HepG2 (cell line): ENCODE data around the gene SP5. TPM values are rescaled to one million over a fixed set of nuclear protein-coding genes. Genes with fewer than 3 reads are reported as not detected.

ENCODE experiments used
- ATAC-seq: fragments of 200-7000 bp; cut with Tn5 transposase; 3 replicates; pipeline ENCODE4 v1.9.1; 2020; ENCODE audit warnings: mild to moderate bottlenecking, moderate library complexity
- BruUV-seq: library from RNA; stranded (reverse); fragments of 400-500 nt; replicated peaks from 2 replicates; lab custom pipeline; 2021; lab: Mats Ljungman, UMichigan
- CTCF ChIA-PET: fragments of 300-600 bp; formaldehyde crosslinking; extraction: SDS; loops from one replicate; lab custom pipeline; 2021; ENCODE audit warnings: low total read pairs, inconsistent platforms, low intra/inter-chr PET ratio; lab: Yijun Ruan, JAX
- POLR2A ChIA-PET: fragments of 350-600 bp; sonication (Branson Sonifier 250); formaldehyde crosslinking; loops from one replicate; lab custom pipeline; 2020; ENCODE audit warnings: antibody characterized with exemption, inconsistent platforms; lab: Yijun Ruan, JAX
- DNase-seq: peaks from one replicate; pipeline ENCODE4 v3.0.0-alpha.2; 2015; ENCODE audit warnings: low spot score
- FAIRE-seq: peaks from 3 replicates; lab custom pipeline; 2011; peaks lifted over from hg19 to GRCh38; lab: Jason Lieb, UNC
- H2AFZ ChIP-seq: one replicate; pipeline ENCODE4 v1.6.1; 2011; ENCODE audit warnings: low read length, inconsistent platforms
- H3K27ac ChIP-seq: fragments of 300-600 bp; 3 replicates; pipeline ENCODE4 v1.8.0; 2011; ENCODE audit warnings: mixed run types, mild to moderate bottlenecking, mixed read lengths, low read length, inconsistent platforms; ENCODE audit not compliant: insufficient read depth; ENCODE audit errors: extremely low read length
- H3K27me3 ChIP-seq, 2 experiments: fragments of 200-600 bp in 1 of 2; 2 replicates in 1 of 2; 3 replicates in 1 of 2; pipeline versions ENCODE4 v1.6.0 to v1.8.0; 2011; ENCODE audit warnings: low read length in 2 of 2, mild to moderate bottlenecking in 2 of 2, moderate library complexity in 2 of 2, inconsistent platforms in 1 of 2; ENCODE audit not compliant: insufficient read depth in 2 of 2, control insufficient read depth in 1 of 2
- H3K36me3 ChIP-seq, 2 experiments: fragments of 200-600 bp in 1 of 2; replicated peaks in 1 of 2; 2 replicates in 1 of 2; 3 replicates in 1 of 2; pipeline versions ENCODE4 v1.5.1 to v1.8.0; 2011; ENCODE audit warnings: low read length in 2 of 2, inconsistent platforms in 1 of 2; ENCODE audit not compliant: insufficient read depth in 2 of 2, control insufficient read depth in 1 of 2
- H3K4me1 ChIP-seq: 2 replicates; pipeline ENCODE4 v1.5.1; 2012; ENCODE audit warnings: low read length, inconsistent platforms; ENCODE audit not compliant: insufficient read depth
- H3K4me2 ChIP-seq: 2 replicates; pipeline ENCODE4 v1.6.0; 2011; ENCODE audit warnings: low read depth, low read length, inconsistent platforms
- H3K4me3 ChIP-seq, 3 experiments: fragments of 200-600 bp in 1 of 3; sonication (generic), shearing (Covaris generic) in 1 of 3; replicated peaks in 1 of 3; 2 replicates each; pipeline ENCODE4 v1.5.1; 2011 to 2016; ENCODE audit warnings: low read length in 3 of 3, inconsistent platforms in 2 of 3, low read depth in 2 of 3, mild to moderate bottlenecking in 2 of 3, control low read depth in 1 of 3, mixed read lengths in 1 of 3; ENCODE audit not compliant: insufficient read depth in 1 of 3
- H3K79me2 ChIP-seq: one replicate; pipeline ENCODE4 v1.6.1; 2011; ENCODE audit warnings: low read length, inconsistent platforms; ENCODE audit not compliant: insufficient read depth
- H3K9ac ChIP-seq: 2 replicates; pipeline ENCODE4 v1.6.0; 2011; ENCODE audit warnings: mild to moderate bottlenecking, low read depth, low read length, inconsistent platforms; ENCODE audit not compliant: insufficient read depth
- H3K9me3 ChIP-seq: 2 replicates; pipeline ENCODE4 v1.5.1; 2012; ENCODE audit warnings: mild to moderate bottlenecking, low read length
- H4K20me1 ChIP-seq: 2 replicates; pipeline ENCODE4 v1.6.0; 2011; ENCODE audit warnings: inconsistent platforms, mild to moderate bottlenecking, low read length, moderate library complexity; ENCODE audit not compliant: insufficient read depth
- CTCF ChIP-seq: sonication (generic); formaldehyde crosslinking; IDR thresholded peaks from 2 replicates; pipeline ENCODE4 v1.5.0; 2020; ENCODE audit warnings: mild to moderate bottlenecking, missing genetic modification reagents, moderate library complexity
- E2F5 ChIP-seq: sonication (generic); formaldehyde crosslinking; conservative IDR thresholded peaks from 2 replicates; pipeline ENCODE4 v1.4.0; 2020; ENCODE audit warnings: missing genetic modification reagents
- ELF3 ChIP-seq: IDR thresholded peaks from 2 replicates; pipeline ENCODE4 v1.6.1; 2016; ENCODE audit warnings: missing genetic modification reagents, missing compliant biosample characterization
- FOSL2 ChIP-seq: sonication (generic); formaldehyde crosslinking; IDR thresholded peaks from 2 replicates; pipeline ENCODE4 v1.4.0; 2020; ENCODE audit warnings: missing genetic modification reagents
- FOXA3 ChIP-seq: IDR thresholded peaks from 2 replicates; pipeline ENCODE4 v1.6.1; 2016; ENCODE audit warnings: missing genetic modification reagents, missing compliant biosample characterization
- GPN1 ChIP-seq: sonication (generic); formaldehyde crosslinking; IDR thresholded peaks from 2 replicates; pipeline ENCODE4 v1.5.1; 2020; ENCODE audit warnings: missing genetic modification reagents, borderline replicate concordance
- JUNB ChIP-seq: sonication (generic); formaldehyde crosslinking; IDR thresholded peaks from 2 replicates; pipeline ENCODE4 v1.8.0; 2022; ENCODE audit warnings: missing genetic modification reagents, mild to moderate bottlenecking, borderline replicate concordance
- KMT2B ChIP-seq: IDR thresholded peaks from 2 replicates; pipeline ENCODE4 v1.6.1; 2016; ENCODE audit warnings: missing genetic modification reagents, missing compliant biosample characterization
- NFKBIZ ChIP-seq: IDR thresholded peaks from 2 replicates; pipeline ENCODE4 v1.6.1; 2018; ENCODE audit warnings: missing genetic modification reagents, missing compliant biosample characterization
- ONECUT2 ChIP-seq: sonication (generic); formaldehyde crosslinking; IDR thresholded peaks from 2 replicates; pipeline ENCODE4 v1.4.0; 2020; ENCODE audit warnings: missing genetic modification reagents
- POLR2AphosphoS5 ChIP-seq: IDR thresholded peaks from 2 replicates; pipeline ENCODE4 v1.6.1; 2012; ENCODE audit warnings: low read depth, low read length
- POLR2G ChIP-seq: fragments of 200-400 bp; formaldehyde crosslinking; IDR thresholded peaks from 2 replicates; pipeline ENCODE4 v1.6.1; 2018; ENCODE audit warnings: mild to moderate bottlenecking, low read depth, low read length, moderate library complexity
- RBM22 ChIP-seq: fragments of 200-400 bp; formaldehyde crosslinking; optimal IDR thresholded peaks from 2 replicates; pipeline ENCODE3; 2017; ENCODE audit warnings: mild to moderate bottlenecking, low read length, moderate library complexity
- STAG1 ChIP-seq: sonication (generic); formaldehyde crosslinking; IDR thresholded peaks from 2 replicates; pipeline ENCODE4 v1.4.0; 2020; ENCODE audit warnings: missing genetic modification reagents
- TOPORS ChIP-seq: sonication (generic); formaldehyde crosslinking; IDR thresholded peaks from 2 replicates; pipeline ENCODE4 v1.8.0; 2023; ENCODE audit warnings: mild to moderate bottlenecking, missing genetic modification reagents
- ZBTB37 ChIP-seq: sonication (generic); formaldehyde crosslinking; IDR thresholded peaks from 2 replicates; pipeline ENCODE4 v1.4.0; 2020; ENCODE audit warnings: mild to moderate bottlenecking, missing genetic modification reagents
- ZC3H13 ChIP-seq: sonication (generic); formaldehyde crosslinking; IDR thresholded peaks from 2 replicates; pipeline ENCODE4 v1.8.1; 2023; ENCODE audit warnings: mild to moderate bottlenecking, missing genetic modification reagents, moderate library complexity
- ZKSCAN8 ChIP-seq: IDR thresholded peaks from 2 replicates; pipeline ENCODE4 v1.6.1; 2016; ENCODE audit warnings: borderline replicate concordance, missing genetic modification reagents, missing compliant biosample characterization
- ZNF792 ChIP-seq: IDR thresholded peaks from 2 replicates; pipeline ENCODE4 v1.6.1; 2016
- ZSCAN21 ChIP-seq: sonication (generic); formaldehyde crosslinking; IDR thresholded peaks from 2 replicates; pipeline ENCODE4 v1.8.0; 2022; ENCODE audit warnings: mild to moderate bottlenecking, missing genetic modification reagents, moderate library complexity, borderline replicate concordance
- ZSCAN29 ChIP-seq: sonication (generic); formaldehyde crosslinking; conservative IDR thresholded peaks from 2 replicates; pipeline ENCODE4 v1.4.0; 2020; ENCODE audit warnings: mild to moderate bottlenecking, missing genetic modification reagents
- WGBS: methylation state at CpG from one replicate; pipeline ENCODE4 v1.1.6; 2017; ENCODE audit warnings: low lambda C conversion rate; 5-methylcytosine and 5-hydroxymethylcytosine counted together
- in situ Hi-C: cut with HindIII; loops from 2 replicates; pipeline ENCODE4 v1.10.0; 2017; ENCODE audit warnings: low pct_unique_long_range_greater_than_20kb; ENCODE audit not compliant: extremely low pct_ligation_motif_present
- intact Hi-C: fragments of 100-400 bp; cut with micrococcal nuclease; formaldehyde crosslinking; loops from one replicate; pipeline ENCODE4 v1.10.0; 2022; ENCODE audit not compliant: unreplicated experiment
- polyA plus RNA-seq, 8 experiments: library from polyadenylated mRNA; depleted of rRNA in 3 of 8; stranded (reverse) in 7 of 8; unstranded in 1 of 8; fragments of >200 nt; fragmentation: Illumina TruSeq in 4 of 8; extraction: Trizol in 4 of 8; gene quantifications; 2 replicates each; pipeline versions ENCODE4 v1.2.1 to v1.2.3, GENCODE V29; 2011 to 2016; ENCODE audit warnings: low read depth in 4 of 8, missing spikeins in 1 of 8, mixed read lengths in 1 of 8; ENCODE audit not compliant: insufficient read depth in 1 of 8
- total RNA-seq, 5 experiments: library from RNA; depleted of rRNA; stranded (reverse); fragments of >200 nt; fragmentation: Illumina TruSeq; extraction: Trizol; gene quantifications; 2 replicates each; pipeline ENCODE4 v1.2.3, GENCODE V29; 2016; ENCODE audit warnings: low read depth in 1 of 5

SP5 gene
- total and polyA plus RNA-seq, 2 of the 13 experiments (the other 11 are each of a cell fraction or from before 2014, with no cell fraction given): 50.8 to 119 TPM

GRCh38 chr2:170722301-170722700 is 7.2 kb downstream of the SP5 start (continued):
- TF ChIP-seq TOPORS (CRISPR knock-in tag): no peak
- TF ChIP-seq ZSCAN21 (CRISPR knock-in tag): no peak
- TF ChIP-seq, all 625 proteins: peak for 5

GRCh38 chr2:170723446-170723958 is 8.4 kb downstream of the SP5 start:
- peaks cover 25% of the 10 kb centered on the region for H3K4me1 ChIP-seq
- intact Hi-C loops: no loop called here
- no peak overlapping the region for H3K4me2 ChIP-seq
- WGBS: 91% methylated on average over 2 of the region's 2 CpGs
- peaks cover 18% of the 10 kb centered on the region for H3K79me2 ChIP-seq
- peaks cover 38% of the 10 kb centered on the region for H4K20me1 ChIP-seq
- CTCF ChIA-PET: no interaction called here
- no peaks in the 10 kb centered on the region for H3K27me3 ChIP-seq
- no peak overlapping the region for H3K9ac ChIP-seq
- ATAC-seq (peak; percentile 67), FAIRE-seq (no peak), DNase-seq (no peak)
- H3K9me3 ChIP-seq: no peaks in the 10 kb centered on the region
- POLR2A ChIA-PET: interaction anchor here (1.2 to 8.5 kb wide), 3 partner anchors 10 to 314 kb away, joined by 3 to 78 read pairs (median 5); partner anchors contain the start of gene SP5
- in situ Hi-C loops: no loop called here
- H2AFZ ChIP-seq: no peak overlapping the region
- no peak overlapping the region for H3K4me3 ChIP-seq
- no peaks in the 10 kb centered on the region; a peak in 1 of 5 replicates for H3K36me3 ChIP-seq
- BruUV-seq: no TSS peak
- no peak overlapping the region for H3K27ac ChIP-seq
- TF ChIP-seq STAG1 (CRISPR knock-in tag) (peak; percentile 23; the same call in 1 of the 2 replicates), ONECUT2 (CRISPR knock-in tag) (no peak), RBM22 (peak; percentile 92), NFKBIZ (no peak), GPN1 (CRISPR knock-in tag) (no peak), JUNB (CRISPR knock-in tag) (no peak), CTCF (CRISPR knock-in tag) (peak; percentile 18; the same call in 1 of the 2 replicates), ELF3 (CRISPR knock-in tag) (0 out of 2 replicates have a peak, but pooled peaks have one; percentile 13), ZKSCAN8 (CRISPR knock-in tag) (no peak), ZNF792 (CRISPR knock-in tag) (no peak), ZBTB37 (CRISPR knock-in tag) (no peak), FOSL2 (CRISPR knock-in tag) (0 out of 2 replicates have a peak, but pooled peaks have one; percentile 35), KMT2B (no peak), POLR2AphosphoS5 (peak; percentile 39; the same call in 1 of the 2 replicates), FOXA3 (peak; percentile 22; the same call in 1 of the 2 replicates), E2F5 (CRISPR knock-in tag) (no peak), POLR2G (peak; percentile 59; the same call in 1 of the 2 replicates), ZSCAN29 (CRISPR knock-in tag) (no peak), ZC3H13 (no peak)
